Measurements from ENCODE around the gene COL25A1.
A peak's percentile ranks its signal among the peaks of the same experiment; 100 is the strongest.

Gene COL25A1

GRCh38 chr4:108811486-108811885, 491.0 kb downstream of the COL25A1 start:
- no peak for DNase-seq (ENCODE audit: low read depth)

GRCh38 chr4:108810087-108810486, 492.4 kb downstream of the COL25A1 start:
- no peak for DNase-seq (ENCODE audit: low read depth)

- no peak for DNase-seq (ENCODE audit: low read depth)
Measured at GRCh38 chr4:108804648-108805273, 497.7 kb downstream of the COL25A1 start.

GRCh38 chr4:108799306-108799705, 503.2 kb downstream of the COL25A1 start:
- no peak for DNase-seq (ENCODE audit: low read depth)

- no peak for DNase-seq (ENCODE audit: low read depth)
Measured at GRCh38 chr4:108796173-108796572, 506.3 kb downstream of the COL25A1 start.

GRCh38 chr4:108795733-108796132, 506.7 kb downstream of the COL25A1 start:
- no peak for DNase-seq (ENCODE audit: low read depth)

GRCh38 chr4:108794136-108794535, 508.3 kb downstream of the COL25A1 start:
- peak; percentile 8 for DNase-seq (ENCODE audit: low read depth)

GRCh38 chr4:108793415-108793814, 509.0 kb downstream of the COL25A1 start:
- no peak for DNase-seq (ENCODE audit: low read depth)

- no peak for DNase-seq (ENCODE audit: low read depth)
Measured at GRCh38 chr4:108788731-108789130, 513.7 kb downstream of the COL25A1 start.

- no peak for DNase-seq (ENCODE audit: low read depth)
Measured at GRCh38 chr4:108787724-108788123, 514.7 kb downstream of the COL25A1 start.

- no peak for DNase-seq (ENCODE audit: low read depth)
Measured at GRCh38 chr4:108787106-108787505, 515.4 kb downstream of the COL25A1 start.

- DNase-seq (ENCODE audit: low read depth): no peak
Measured at GRCh38 chr4:108786351-108786750, 516.1 kb downstream of the COL25A1 start.

- peak; percentile 17 for DNase-seq (ENCODE audit: low read depth)
Measured at GRCh38 chr4:108783665-108784463, 518.6 kb downstream of the COL25A1 start.

GRCh38 chr4:108779958-108780357, 522.5 kb downstream of the COL25A1 start:
- DNase-seq (ENCODE audit: low read depth): no peak

GRCh38 chr4:108777388-108777787, 525.1 kb downstream of the COL25A1 start:
- no peak for DNase-seq (ENCODE audit: low read depth)

GRCh38 chr4:108775921-108776320, 526.5 kb downstream of the COL25A1 start:
- no peak for DNase-seq (ENCODE audit: low read depth)

- no peak for DNase-seq (ENCODE audit: low read depth)
Measured at GRCh38 chr4:108774809-108775530, 527.5 kb downstream of the COL25A1 start.

- no peak for DNase-seq (ENCODE audit: low read depth)
Measured at GRCh38 chr4:108772402-108772801, 530.1 kb downstream of the COL25A1 start.

- DNase-seq (ENCODE audit: low read depth): no peak
Measured at GRCh38 chr4:108766058-108766457, 536.4 kb downstream of the COL25A1 start.

GRCh38 chr4:108763986-108764385, 538.5 kb downstream of the COL25A1 start:
- DNase-seq (ENCODE audit: low read depth): no peak

- DNase-seq (ENCODE audit: low read depth): no peak
Measured at GRCh38 chr4:108763226-108763593, 539.2 kb downstream of the COL25A1 start.

GRCh38 chr4:108762559-108763225, 539.8 kb downstream of the COL25A1 start, which contains the start of gene ETNPPL:
TSS of gene ETNPPL (minus strand) at chr4:108763053. CDS start at chr4:108762898, 155 bp downstream.
- no peak for DNase-seq (ENCODE audit: low read depth)

Measured in amniotic epithelial cell (primary cell).